DMS114 treated with DMSO at 0.1 percent for 48 hours (cell line): ENCODE results near the gene MZB1.

Experiments used
- DNase-seq: peaks from one replicate; lab custom pipeline; 2025; ENCODE audit not compliant: unreplicated experiment; lab: John Stamatoyannopoulos, UW

MZB1 gene

GRCh38 chr5:139340051-139340450, 49.7 kb downstream of the MZB1 start:
- DNase-seq = no peak
